Measurements from ENCODE around the gene NPIPA3.
"Not testable (repeated sequence)": the region's sequence is repeated elsewhere in the genome, so short reads cannot be mapped to it uniquely, and the experiment has no call there.

The NPIPA3 gene

GRCh38 chr16:14703156-14704011 is at the start of gene NPIPA3:
TSS of gene NPIPA3 (plus strand) at chr16:14703411. CDS start at chr16:14708944, 5,533 bp downstream.
- DNase-seq (ENCODE audit: low spot score) = not testable (repeated sequence)

- DNase-seq (ENCODE audit: low spot score) = no peak
These were observed 45.1 kb upstream of the NPIPA3 start for GRCh38 chr16:14658063-14658462.

GRCh38 chr16:14667347-14668266 is 35.6 kb upstream of the NPIPA3 start:
- DNase-seq (ENCODE audit: low spot score) = no peak

- no peak for DNase-seq (ENCODE audit: low spot score)
These were observed 34.5 kb upstream of the NPIPA3 start for GRCh38 chr16:14668556-14669223.

- no peak for DNase-seq (ENCODE audit: low spot score)
These were observed 33.4 kb upstream of the NPIPA3 start for GRCh38 chr16:14669776-14670175.

GRCh38 chr16:14672403-14672971 is 30.7 kb upstream of the NPIPA3 start:
- no peak for DNase-seq (ENCODE audit: low spot score)

- DNase-seq (ENCODE audit: low spot score) = no peak
These were observed 26.6 kb upstream of the NPIPA3 start for GRCh38 chr16:14676633-14677032.

GRCh38 chr16:14677627-14678026 is 25.6 kb upstream of the NPIPA3 start:
- no peak for DNase-seq (ENCODE audit: low spot score)

- no peak for DNase-seq (ENCODE audit: low spot score)
These were observed 24.3 kb upstream of the NPIPA3 start for GRCh38 chr16:14678748-14679497.

GRCh38 chr16:14680396-14680795 is 22.8 kb upstream of the NPIPA3 start:
- not testable (repeated sequence) for DNase-seq (ENCODE audit: low spot score)

- no peak for DNase-seq (ENCODE audit: low spot score)
These were observed 22.1 kb upstream of the NPIPA3 start for GRCh38 chr16:14681115-14681514.

- DNase-seq (ENCODE audit: low spot score) = no peak
These were observed 21.1 kb upstream of the NPIPA3 start for GRCh38 chr16:14682121-14682520.

- DNase-seq (ENCODE audit: low spot score) = peak; percentile 80
These were observed 17.1 kb upstream of the NPIPA3 start for GRCh38 chr16:14685870-14686793.

GRCh38 chr16:14694129-14694528 is 9.1 kb upstream of the NPIPA3 start, which contains the start of gene PLA2G10:
TSS of gene PLA2G10 (minus strand) at chr16:14694308. CDS start at chr16:14694229, 79 bp downstream.
- DNase-seq (ENCODE audit: low spot score) = not testable (repeated sequence)

- not testable (repeated sequence) for DNase-seq (ENCODE audit: low spot score)
These were observed 1.4 kb upstream of the NPIPA3 start for GRCh38 chr16:14701859-14702258.

- DNase-seq (ENCODE audit: low spot score) = not testable (repeated sequence)
These were observed 539 bp upstream of the NPIPA3 start for GRCh38 chr16:14702672-14703071.

- not testable (repeated sequence) for DNase-seq (ENCODE audit: low spot score)
These were observed 30.0 kb downstream of the NPIPA3 start for GRCh38 chr16:14733233-14733632.

GRCh38 chr16:14740832-14741385 is 37.7 kb downstream of the NPIPA3 start:
- DNase-seq (ENCODE audit: low spot score) = not testable (repeated sequence)

GRCh38 chr16:14741794-14742193 is 38.6 kb downstream of the NPIPA3 start:
- DNase-seq (ENCODE audit: low spot score) = not testable (repeated sequence)

Measured in kidney capillary endothelial cell (primary cell).